DMS153 treated with DMSO at 0.1 percent for 48 hours (cell line): ENCODE data around the gene GAB4.

Source experiments
- DNase-seq: peaks from one replicate; lab custom pipeline; 2025; ENCODE audit not compliant: unreplicated experiment; lab: John Stamatoyannopoulos, UW

Gene GAB4

DNA sequence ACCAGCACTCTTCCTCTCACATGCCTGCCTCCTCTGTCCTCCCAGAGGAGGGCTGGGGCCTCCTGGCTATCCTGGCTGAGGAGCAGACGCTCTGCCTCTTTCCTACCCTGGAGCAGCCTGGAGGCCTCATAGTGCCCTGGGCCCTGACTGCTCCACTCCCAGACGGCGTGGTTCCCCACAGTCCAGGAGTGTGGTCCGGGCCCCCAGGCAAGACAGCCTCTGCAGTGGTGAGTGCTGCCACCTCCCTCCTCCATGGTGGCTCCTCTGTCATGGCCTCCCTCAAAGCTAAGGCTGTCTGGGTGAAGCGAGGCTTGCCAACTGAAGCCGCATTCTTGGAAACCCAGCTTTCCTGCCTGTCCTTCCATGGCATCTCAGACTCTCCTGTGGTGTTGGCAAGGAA is 19.8 kb downstream of the GAB4 start:
- DNase-seq = no peak

- DNase-seq = no peak
These were observed 20.2 kb downstream of the GAB4 start for GRCh38 chr22:16987822-16988221.

GRCh38 chr22:16975155-16975885 is 32.7 kb downstream of the GAB4 start:
- no peak for DNase-seq

DNA sequence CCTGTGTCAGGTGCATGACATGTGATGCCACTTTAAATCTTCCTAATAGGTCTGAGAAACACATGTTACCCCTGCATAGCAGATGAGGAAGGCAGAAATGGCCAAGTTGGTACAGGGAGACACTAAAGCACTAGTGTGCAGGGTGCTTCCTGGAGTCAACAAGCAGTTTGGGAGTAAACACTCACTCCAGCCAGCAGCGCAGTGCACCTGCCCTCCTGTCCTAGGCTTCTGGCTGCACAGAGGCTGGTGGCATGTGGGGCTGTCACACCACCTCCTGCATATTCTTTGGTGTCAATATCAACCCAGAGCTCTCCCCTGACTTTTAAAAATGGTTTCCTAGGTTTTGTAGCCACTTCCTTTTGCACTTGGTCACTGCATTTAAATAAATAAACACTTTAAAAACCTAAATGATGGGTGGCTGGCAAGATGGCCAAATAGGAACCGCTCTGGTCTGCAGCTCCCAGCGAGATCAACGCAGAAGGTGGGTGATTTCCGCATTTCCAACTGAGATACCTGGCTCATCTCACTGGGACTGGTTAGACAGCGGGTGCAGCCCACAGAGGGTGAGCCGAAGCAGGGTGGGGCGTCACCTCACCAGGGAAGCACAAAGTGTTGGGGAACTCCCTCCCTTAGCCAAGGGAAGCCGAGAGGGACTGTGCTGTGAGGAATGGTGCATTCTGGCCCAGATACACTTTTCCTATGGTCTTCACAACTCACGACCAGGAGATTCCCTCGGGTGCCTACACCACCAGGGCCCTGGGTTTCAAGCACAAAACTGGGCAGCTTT is 33.5 kb downstream of the GAB4 start:
- DNase-seq = peak; percentile 19

GRCh38 chr22:16973591-16974297 is 34.3 kb downstream of the GAB4 start:
- no peak for DNase-seq

DNA sequence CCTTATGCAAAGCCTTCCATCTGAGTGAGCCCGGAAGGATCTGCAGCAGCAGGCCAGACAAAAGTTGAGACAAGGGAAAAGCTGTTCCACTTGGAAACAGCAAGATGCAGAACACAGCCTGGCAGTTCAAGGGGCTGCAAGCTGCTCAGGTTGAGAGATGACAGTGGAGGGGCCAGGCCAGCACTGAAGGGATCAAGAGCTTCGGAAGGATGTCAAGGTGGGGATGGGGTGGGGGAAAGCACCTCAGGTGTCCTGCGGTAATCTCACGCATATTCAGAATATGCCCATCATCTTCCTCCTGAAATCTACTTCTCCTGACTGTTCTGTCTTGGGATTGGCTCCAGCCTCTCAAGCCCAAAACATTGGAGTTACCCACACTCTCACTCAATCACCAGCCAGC is 35.7 kb downstream of the GAB4 start:
- no peak for DNase-seq

GRCh38 chr22:16970446-16970845 is 37.6 kb downstream of the GAB4 start:
- DNase-seq = no peak

- no peak for DNase-seq
These were observed 38.3 kb downstream of the GAB4 start for GRCh38 chr22:16969508-16970327.

GRCh38 chr22:16968218-16968595 is 39.8 kb downstream of the GAB4 start:
- no peak for DNase-seq

DNA sequence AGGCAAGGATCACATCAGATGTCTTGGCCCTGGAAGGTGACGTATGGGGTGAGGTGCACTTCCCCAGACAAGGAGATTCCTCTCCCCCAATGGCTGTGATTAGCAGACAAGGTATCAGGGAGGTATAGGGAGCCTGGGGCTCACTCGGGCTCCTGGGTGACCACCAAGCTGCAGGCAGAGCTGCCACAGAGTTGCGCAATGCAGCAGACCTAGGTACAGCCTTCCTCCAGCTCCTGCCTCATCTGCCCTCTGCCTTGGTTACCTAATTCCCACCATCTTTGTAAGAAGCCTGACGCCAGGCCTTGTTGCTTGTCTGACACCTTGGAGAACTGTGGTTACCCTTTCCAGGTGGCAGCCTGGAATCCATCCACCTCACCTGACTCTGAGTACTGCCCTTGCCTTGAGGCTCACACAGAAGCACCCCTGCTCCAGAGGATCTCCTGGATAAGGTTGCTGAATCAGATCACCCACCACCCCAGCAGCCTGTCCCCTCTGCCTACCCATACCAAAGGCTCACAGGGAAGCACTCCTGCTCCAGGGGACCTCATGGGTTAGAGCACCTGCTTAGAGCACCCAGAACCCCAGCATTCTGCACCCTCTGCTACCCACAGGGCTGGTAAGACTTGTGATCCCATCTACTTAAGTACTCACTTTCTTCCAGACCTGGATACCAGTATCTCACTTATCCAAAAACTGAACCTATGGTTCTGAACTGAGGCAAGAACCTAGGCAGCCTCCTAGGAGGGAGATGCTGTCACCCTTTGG is 40.4 kb downstream of the GAB4 start:
- no peak for DNase-seq

- DNase-seq = no peak
These were observed 41.8 kb downstream of the GAB4 start for GRCh38 chr22:16966251-16966650.

DNA sequence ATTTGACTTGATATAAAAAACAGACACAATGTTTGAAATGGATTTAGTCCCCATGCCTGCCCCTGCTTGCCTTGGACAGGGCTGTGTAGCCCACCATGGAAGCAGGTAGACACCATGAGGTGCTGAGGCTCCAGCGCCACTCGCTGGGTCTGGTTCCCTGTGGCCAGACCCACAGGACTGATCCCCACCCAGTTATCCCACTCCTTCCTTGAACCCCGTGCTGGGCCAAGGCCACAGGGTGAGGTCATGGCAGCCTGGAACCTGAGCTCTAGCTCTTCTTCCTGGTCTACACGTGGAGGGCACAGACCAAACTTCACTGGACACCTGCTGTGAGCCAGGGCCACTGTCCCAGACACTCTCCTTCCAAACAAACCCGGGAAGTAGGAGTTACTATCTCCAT is 42.5 kb downstream of the GAB4 start:
- no peak for DNase-seq

DNA sequence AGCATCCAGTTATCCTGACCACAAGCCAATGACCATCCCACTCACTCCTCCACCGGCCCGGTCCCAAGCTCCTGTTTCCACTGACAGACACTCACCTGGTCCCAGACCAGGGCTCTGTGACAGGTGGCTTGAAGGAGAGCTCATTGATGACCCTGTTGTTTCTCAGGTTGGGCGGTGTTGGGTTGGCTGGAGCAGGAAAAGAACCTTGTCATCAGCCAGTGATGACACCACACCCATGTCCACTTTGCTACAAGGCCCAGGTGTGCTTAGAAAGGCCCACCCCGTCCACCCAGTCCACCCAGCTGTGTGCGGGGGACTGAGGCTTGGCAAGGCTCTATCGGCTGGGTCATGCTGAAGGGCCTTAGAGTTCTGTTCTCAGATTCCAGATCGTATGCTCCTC is 42.9 kb downstream of the GAB4 start:
- DNase-seq = no peak

DNA sequence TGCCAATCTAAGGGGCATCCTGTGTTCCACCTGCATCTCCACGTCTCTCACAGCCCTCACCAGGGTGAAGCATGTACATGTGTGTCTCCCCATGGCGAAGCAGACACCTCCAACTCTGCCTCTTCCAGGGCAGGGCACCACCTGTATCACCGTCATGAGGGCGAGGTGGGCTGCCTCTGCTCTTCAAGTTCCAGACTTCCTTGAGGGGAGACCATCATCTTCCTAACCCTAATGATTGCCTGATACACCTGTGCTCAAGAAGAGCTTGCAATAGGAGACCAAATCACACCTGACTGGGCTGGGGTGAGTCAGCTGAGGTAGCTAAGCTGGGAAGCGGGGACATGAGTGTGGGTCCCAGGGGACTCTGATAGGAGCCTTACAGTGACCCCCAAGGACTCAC is 43.7 kb downstream of the GAB4 start:
- no peak for DNase-seq

DNA sequence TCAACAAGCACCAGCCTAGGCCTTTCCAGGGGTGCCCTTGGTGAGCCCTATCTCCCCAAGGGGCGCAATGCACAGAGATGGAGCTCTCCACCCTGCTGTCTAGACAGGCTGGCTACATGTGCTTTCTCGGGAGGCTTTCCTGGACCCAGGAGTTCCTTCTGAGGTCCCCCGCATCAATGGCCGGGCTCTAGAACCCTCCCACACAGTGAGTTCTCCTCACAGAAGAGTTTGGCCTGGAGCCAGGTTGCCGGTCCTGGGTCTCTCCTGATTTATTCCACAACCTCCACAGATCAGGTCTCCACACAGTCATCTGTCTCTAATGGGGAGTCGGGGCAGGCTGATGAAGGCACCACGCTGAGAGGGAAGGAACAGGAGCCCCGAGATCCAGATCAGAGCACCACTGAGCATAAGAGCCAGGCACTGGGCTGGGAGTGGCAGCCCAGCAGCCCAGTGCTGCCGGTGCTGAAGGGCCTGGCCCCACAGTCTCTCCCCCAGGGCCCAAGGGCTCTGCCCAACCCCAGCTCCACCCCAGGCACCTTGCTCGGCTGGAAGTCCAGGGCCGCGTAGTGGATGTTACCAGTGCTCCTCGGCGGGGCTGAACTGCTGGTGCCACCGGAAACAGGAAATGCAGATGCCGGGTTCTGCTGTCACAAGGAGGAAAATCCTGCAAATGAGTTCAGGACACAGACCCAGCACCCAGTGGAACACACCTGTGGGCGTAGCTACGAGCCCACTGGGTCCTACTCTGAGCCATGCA is 44.7 kb downstream of the GAB4 start:
- no peak for DNase-seq

GRCh38 chr22:16962501-16962900 is 45.5 kb downstream of the GAB4 start:
- no peak for DNase-seq

DNA sequence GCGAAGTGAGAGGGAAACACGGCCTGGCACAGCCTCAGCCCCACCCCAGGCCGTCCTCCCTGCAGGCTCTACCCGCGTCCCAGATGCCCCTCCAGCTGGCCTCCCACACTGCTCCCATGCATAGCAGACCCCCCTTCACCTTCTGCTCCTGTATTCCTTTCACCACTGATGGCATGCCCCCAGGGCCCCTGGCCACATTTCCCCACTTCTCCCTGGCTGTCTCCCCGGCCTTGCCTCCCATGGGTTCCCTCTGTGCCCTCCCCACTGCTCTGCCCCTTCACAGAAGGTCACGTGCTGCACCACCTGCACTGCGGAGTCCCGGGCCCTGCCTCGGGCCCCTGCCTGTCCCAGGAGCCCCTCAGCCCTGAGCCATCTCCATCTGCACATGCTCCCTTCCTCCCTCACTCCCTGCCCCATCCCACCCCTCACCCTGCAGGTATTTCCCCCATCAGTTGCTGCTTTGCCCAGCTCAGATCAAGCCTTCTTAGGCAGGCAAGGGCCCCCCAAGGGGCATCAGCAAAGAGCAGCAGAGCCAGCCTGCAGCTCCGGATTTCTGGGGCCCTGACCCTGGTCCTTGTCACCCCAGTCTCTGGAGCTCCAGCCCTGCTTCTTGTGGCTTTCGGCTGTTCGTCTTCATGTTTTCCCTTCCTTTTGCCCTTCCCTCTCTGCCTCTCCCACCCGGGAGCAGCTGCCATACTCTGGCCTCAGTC is 46.4 kb downstream of the GAB4 start:
- DNase-seq = no peak

DNA sequence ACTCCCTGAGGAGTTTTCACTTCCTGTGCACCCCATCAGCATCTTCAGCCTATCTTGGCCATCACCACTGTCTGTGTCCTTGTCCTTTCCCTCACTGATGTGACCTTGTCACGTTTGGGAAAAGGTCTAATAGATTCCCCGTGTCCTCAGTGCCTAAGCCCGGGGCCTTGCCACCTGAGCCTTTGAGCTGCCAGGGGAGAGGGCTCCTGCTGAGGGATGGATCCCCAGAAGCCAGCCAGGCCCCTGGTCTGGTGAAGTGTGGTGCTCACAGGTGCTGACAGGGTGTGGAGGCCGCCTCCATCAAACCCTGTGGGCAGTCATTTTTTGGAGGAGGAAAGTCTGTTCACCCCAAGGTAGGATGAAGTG is 47.2 kb downstream of the GAB4 start:
- no peak for DNase-seq

- no peak for DNase-seq
These were observed 47.7 kb downstream of the GAB4 start for GRCh38 chr22:16960220-16960883.
